C4-2B (cell line): ENCODE measurements around the gene FGFR1OP2.

Experiments
- ZFX ChIP-seq: fragments of 450-650 bp; IDR thresholded peaks from 2 replicates; pipeline ENCODE4 v1.6.1; 2017
- TF ChIP-seq, protein P1 (sequence below): fragments of 450-650 bp; conservative IDR thresholded peaks from 2 replicates; pipeline ENCODE4 v1.5.1; 2017; ENCODE audit warnings: mild to moderate bottlenecking

DNA sequence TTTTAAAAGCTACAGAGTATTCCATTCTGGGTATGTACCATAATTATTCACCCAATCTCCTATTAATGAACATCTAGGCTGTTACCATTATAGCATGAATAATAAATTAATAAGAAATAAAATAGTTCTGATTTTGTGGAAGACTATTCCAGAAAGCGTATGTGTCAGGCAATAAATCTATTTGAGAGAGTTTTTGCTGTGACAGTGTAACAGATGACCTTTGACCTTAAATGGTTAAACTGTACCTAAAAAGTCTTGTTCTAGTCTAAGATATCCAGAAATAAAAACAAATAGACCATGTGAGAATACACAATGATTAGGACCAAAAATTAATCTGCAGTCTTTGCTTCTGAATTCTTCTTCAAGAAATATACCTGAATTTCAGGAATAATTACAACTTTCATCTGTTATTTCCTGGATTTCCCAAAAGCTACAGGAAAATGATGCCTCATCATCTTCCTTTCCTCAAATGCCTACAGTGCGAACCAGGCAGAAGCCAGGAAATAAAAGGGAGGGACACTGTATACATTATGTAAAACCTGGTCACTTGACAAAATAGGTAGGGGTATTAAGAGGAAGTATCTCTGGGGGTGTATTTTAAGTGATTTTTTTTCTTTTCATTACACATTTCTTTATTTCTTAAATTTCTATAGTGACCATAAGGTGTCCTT lies 68.7 kb downstream of the FGFR1OP2 start:
- TF ChIP-seq, protein P1, sequence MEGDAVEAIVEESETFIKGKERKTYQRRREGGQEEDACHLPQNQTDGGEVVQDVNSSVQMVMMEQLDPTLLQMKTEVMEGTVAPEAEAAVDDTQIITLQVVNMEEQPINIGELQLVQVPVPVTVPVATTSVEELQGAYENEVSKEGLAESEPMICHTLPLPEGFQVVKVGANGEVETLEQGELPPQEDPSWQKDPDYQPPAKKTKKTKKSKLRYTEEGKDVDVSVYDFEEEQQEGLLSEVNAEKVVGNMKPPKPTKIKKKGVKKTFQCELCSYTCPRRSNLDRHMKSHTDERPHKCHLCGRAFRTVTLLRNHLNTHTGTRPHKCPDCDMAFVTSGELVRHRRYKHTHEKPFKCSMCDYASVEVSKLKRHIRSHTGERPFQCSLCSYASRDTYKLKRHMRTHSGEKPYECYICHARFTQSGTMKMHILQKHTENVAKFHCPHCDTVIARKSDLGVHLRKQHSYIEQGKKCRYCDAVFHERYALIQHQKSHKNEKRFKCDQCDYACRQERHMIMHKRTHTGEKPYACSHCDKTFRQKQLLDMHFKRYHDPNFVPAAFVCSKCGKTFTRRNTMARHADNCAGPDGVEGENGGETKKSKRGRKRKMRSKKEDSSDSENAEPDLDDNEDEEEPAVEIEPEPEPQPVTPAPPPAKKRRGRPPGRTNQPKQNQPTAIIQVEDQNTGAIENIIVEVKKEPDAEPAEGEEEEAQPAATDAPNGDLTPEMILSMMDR, result no peak
- no peak for TF ChIP-seq ZFX
